Stimulated activated naive CD4-positive, alpha-beta T cell (primary cell): ENCODE measurements around the gene SYNDIG1.

Experiments
- DNase-seq, 6 experiments: peaks; one replicate each; lab custom pipeline; 2025; lab: John Stamatoyannopoulos, UW

SYNDIG1 gene

DNA sequence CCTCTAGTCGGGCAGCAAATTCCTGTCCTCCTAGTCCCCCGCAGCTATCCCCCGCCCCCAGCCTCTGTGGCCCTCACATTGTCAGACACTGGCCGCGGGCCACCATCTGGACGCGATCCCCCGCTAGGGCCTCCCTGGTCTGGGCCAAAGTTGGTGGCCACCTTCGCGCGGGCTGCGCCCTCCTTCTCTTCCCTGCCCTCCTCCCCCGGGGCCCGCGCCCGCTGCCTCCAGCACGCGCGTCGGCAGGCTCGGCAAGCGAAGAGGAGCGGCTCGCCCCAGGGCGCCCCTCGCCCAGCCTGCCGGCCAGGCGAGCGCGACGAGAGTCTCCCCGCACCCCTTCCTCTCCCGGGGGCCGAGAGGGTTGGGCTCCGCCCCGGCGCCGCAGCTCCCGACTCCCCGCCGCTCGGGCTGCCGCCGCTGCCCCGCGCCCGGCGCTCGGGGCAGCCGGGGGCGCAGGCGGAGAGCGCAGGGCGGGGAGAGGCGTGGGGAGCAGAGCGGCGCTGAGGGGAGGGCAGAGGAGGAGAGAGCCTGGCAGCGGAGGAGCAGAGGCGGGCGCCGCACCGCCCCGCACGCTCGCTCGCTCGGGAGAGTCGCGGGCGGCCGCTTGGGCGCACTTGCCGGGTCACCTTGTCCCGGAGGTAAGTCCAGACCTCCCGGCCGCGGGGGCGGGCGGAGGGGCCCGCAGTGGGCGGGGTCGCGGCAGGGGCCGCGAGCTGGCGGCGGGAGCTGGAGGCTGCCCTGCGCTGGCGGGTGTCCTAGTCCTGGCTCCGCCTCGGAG lies at the start of gene SYNDIG1:
Gene SYNDIG1 (plus strand): TSS at position 514 of the 778 bp plus-strand sequence. CDS start 73,469 bp downstream, outside the sequence.
- DNase-seq, result no peak

DNA sequence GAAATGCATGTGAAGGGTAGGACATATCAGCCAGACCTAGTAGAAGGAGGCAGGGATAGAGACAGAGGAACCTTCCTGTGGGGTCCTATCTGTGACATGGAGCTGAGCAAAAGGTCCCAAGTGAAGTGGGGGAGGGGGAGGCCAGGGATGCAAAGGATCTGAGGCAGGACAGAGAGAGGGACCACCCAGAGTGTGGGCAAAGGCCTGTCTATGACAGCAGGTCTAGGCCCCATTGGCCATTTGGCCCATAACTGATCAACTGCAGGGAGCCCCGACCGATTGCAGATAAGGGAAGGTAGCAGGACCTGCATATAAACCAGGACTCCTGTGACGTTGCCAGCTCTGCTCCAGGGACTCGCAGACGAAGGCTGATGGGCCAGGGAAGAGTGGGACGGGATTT lies 49.6 kb upstream of the SYNDIG1 start:
- DNase-seq, result no peak

DNA sequence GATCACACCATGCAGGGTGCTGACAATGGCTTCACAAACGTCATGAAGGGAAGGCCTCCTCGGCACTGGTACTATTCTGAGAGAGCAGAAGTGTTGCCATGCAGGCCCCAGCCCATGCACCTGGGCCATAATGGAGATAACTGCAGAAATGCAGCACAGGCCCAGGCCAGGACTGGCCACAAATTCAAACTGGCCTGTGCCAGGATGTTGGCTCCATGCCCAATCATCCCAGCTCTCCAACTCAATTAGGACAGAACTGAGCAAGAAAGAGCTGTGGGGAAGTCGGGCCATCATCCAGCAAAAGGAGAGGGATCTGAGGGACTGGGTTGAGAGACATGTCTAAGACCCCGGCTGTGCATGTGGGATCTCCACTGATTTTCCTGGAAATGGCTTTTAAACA lies 48.9 kb upstream of the SYNDIG1 start:
- DNase-seq, result no peak

DNA sequence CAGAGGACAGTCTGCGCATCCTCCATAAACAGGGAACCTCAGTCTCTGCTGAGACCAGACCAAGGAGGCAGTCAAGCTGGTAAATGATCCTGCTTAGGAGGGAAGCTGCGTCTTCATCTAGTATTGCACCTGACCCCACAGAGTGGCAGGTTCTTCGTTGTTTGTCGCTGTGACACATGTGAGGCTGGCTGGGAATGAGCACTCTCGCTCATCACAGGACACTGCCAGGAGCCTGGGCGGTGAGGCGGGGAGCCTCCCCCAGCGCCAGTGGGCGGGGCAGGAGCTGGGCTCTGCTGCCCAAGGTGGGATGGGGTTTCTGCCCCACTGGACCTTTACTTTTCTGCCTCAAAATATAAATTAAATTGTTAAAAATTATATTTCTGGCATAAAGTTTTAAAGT lies 48.4 kb upstream of the SYNDIG1 start:
- no peak for DNase-seq

DNA sequence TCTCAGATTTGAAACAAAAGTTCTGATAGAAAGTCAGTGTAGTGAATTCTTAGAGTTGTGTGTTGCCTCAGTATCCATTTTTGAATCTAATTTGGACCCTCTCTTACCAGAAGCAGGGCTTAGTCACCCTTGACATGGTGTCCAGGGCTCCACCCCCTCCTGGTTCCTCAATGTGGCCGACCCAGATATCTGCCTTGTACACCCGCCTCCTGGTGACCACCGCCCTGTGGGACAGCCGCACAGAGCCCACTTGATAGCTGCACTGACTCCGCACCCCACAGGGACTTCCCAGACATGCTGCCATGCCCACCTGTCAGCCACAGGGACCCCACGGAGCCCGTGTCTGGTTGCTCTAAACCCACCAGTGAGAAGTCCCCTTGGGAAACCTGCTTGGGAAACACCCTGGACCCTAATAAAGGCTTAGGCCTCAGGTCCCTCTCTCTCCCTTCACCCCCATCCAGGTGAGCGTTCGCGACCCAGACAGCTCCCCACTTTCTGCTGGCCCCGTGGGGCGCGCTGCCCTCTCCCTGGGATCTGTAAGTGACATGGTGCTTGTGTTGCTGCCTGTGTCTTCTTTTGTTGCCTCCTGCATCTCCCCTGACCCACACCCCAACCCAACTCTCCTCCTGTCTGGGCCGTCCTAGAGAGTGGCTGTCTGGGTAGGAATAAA lies 47.2 kb upstream of the SYNDIG1 start:
- DNase-seq, result no peak

DNA sequence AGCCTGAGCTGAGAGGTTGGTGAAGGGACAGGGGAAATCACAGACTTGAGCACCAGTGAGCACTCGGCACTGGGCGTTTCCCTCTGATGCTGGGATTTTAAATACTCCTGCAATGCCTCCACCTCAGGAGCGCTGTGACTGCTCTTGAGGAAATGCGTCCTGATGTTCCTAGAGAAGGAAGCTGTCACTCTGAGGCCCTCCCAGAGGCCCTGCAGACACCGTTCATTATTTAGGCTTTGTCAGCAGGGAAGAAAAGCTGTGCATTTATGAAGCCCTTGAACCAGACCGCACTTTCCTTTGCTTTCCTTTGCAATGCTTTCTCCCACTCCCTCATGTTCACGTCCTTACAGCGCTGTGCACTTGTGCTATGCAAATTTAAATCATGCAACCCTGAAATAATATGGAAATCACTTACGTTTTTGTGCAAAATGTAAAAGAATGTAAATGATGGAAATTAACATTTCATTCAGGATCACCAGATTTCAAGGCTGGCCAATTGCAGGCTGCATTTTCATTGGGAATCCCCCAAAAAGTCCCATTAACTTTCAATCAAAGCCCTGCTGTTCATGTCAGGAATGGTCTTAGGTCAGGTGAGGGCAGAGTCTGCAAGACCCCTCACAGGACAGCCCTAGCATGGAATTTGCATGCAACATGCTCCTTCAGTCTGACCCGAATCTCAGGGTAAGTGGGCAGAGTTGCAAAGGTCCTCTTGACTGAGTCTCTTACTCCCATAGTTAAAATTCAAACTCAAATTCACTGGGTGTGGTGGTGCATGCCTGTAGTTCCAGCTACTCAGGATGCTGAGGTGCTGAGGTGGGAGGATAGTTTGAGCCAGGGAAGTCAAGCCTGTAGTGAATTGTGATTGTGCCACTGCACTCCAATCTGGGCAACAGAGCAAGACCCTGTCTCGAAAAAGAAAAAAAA lies 45.8 kb upstream of the SYNDIG1 start:
- DNase-seq, result no peak

DNA sequence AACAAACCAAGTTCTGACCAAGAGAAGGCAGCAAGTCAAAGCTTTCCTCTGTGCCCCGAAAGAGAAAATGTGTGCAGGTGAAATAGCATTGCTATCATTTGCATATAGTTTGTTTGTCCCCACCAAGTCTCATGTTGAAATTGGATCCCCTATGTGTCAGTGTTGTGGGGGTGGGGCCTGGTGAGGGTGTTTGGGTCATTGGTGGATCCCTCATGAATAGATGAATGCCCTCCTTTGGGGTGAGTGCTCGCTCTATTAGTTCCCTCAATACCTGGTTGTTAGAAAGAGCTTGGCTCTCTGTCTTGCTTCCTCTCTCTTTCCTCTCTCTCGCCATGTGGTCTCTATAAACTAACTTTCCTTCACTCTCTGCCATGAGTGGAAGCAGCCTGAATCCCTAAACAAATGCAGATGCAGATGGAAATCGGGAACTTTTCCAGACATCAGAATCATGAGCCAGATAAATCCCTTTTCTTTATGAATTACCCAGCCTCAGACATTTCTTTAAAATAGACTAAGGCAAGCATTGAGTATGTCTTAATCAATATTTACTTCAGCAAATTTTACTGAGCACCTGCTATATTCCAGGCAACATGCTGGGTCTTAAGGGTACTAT lies 43.8 kb upstream of the SYNDIG1 start:
- no peak for DNase-seq

DNA sequence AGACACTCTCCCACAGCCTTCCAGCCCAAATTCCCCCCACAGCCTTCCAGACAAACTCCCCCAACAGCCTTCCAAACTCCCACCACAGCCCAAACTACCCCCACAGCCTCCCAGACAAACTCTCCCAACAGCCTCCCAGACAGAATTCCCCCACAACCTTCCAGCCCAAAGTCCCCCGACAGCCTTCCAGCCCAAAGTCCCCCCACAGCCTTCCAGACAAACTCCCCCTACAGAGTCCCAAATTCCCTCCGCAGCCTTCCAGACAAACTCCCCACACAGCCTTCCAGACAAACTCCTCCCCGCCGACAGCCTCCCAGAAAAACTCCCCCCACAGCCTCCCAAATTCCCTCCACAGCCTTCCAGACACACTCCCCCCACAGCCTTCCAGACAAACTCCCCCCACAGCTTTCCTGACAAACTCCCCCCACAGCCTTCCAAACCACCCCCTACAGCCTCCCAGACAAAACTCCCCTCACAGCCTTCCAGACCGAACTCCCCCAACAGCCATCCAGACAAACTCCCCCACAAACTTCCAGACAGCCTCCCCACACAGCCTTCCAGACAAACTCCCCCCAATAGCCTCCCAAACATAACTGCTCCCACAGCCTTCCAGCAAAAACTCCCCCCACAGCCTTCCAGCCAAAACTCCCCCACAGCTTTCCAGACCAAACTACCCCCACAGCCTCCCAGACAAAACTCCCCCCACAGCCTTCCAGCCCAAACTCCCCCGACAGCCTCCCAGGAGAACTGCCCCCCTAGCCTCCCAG lies 38.0 kb upstream of the SYNDIG1 start:
- DNase-seq, result no peak

DNA sequence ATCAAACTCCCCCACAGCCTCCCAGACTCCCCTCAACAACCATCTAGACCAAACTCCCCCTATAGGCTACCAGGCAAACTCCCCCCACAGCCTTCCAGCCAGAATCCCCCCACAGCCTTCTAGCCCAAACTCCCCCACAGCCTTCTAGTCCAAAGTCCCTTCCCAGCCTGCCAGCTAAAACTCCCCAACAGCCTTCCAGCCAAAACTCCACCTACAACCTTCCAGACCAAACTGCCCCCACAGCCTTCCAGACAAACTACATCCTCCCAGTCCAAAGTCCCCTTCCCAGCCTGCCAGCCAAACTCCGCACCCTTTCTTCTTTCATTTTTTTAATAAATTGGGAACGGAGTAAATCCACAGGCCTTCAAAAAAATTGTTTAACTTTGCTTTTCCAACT lies 37.4 kb upstream of the SYNDIG1 start:
- DNase-seq, result no peak

DNA sequence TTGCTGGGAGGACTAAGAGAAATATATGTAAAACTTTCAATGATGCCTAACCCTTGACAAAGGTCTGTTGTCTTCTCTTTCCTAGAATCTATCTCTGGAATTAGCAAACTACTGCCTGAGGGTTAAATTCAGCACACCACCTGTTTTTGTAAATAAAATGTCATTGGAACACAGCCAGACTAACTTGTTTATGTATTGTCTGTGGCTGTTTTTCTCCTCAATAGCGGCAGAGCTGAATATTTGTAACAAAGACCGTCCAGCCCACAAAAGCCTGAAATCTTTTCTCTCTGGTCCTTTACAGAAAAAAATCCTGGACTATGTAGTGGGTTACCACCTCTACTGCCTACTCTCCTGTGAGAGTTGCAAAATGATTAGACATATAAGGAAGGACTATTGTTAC lies 33.3 kb upstream of the SYNDIG1 start:
- DNase-seq, result no peak

DNA sequence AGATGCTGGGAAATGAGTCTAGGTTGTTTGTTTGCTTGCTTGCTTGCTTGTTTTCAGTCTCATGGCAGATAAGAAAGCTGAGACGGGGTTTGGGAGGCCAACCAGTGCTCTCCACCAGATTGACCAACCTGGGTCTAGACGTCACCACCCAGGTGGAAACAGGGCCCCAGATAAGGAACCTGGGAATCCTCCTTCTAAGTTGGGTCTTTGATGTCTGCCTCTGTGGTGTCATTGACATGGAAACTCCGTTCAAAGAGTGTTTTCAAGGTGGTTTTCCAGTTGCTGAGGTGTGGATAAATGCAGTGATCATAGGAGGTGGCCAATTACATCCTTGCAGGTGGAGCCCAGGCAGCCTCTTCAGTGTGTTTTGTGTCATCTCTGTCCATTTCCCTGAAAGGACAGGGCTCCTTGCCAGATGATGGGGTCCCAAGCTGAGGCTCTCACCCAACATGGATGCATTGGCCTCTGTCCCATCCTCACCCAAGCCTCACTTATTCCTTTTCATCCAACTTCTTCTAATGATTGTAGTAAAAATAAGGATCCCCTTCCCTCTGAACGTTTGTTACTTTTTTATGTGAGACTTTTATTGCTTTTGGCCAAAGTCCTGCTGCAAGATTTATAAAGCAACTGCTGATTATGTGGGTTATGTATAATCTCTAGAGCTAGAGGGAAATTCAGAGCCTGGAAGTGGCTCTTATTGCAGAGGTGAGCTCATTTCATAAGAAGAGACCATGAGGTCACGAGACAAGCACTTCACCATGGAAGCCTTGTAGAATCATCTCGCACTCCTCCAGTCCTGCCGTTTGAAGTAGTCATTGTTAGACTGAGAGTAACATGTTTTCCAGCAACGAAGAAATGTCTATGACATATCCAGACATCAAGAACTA lies 32.0 kb upstream of the SYNDIG1 start:
- no peak for DNase-seq

DNA sequence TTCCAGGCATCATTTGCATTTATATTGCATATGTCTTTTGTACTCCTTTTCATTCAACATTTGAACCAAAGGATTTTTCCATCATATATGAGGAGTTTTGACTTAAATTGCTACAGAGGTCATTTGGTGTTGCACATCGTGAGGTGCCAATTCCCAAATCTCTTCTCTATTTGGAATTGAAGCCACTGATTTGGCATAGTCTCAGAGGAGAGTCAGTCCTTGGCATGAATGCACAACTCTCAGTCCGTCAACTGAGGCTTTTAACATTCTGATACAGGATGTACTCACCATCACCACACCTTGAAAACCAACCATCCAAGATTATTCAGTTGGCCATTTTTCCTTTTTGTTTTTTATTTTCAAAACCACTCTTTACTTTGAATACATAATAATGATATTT lies 31.1 kb upstream of the SYNDIG1 start:
- no peak for DNase-seq

DNA sequence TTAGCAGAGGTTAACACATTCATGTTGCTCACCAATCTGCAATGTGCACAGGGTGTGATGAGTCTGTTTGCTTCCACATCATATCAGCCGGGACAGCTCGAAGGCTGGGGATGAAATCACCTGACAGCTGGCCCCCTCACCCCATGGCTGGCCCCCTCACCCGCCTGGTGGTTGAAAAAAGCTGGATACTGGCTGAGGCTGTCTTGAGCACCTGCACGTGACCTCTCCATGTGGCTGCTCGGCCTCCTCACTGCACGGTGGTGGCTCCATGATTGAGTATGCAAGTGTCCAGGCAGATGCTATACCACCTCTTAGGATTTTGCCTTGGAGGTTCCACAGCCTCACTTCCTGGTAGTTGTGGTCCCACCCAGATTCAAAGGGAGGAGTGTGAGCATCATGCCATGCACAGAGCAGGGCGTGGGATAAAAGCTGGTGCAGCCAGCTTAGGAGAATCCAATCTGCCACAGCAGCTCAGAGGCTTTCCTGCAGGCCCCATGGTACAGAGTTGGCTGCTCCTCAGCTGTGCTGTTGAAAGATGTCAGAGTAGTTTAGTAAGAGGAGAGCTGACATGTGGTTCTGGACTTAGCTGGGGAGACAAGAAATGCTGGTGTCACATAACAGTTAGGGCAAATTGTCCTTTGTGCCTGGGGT lies 29.6 kb upstream of the SYNDIG1 start:
- no peak for DNase-seq

DNA sequence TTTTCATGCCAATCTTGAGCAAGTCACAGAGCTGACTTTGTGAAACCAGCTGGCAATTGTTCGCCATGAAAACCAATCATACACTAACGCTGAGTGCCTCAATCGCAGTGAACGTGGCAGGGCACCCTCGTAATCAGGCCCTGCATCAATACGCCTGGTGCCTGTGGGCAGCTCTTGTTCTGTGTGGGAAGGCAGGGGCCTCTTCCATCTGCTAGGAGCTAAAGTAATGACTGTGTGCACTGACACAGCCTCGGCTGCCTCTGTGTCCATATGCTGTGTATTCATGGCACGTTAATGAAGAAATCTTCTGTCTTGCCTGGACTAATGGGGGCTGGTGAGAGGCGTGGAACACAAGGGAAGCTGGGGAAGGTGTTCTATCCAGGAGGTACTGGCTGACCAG lies 27.8 kb upstream of the SYNDIG1 start:
- no peak for DNase-seq

DNA sequence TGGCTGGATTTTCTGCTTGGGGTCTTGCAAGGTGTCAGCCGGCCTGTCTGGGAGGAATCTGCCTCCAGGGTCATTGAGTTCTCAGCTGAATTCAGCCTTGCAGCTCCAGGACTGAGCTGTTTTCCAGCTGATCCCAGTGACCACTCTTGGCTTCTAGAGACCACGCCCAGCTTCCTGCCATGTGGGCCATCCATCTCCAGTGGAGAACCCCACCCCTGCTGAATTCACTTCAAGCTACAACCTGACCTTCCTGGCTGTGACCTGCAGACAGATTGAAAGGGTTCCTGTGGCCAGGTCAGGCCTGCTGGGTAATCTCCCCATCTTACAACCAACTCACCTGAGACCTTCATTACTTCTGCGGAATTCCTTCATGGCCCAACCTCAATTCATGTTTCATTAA lies 26.5 kb upstream of the SYNDIG1 start:
- no peak for DNase-seq

DNA sequence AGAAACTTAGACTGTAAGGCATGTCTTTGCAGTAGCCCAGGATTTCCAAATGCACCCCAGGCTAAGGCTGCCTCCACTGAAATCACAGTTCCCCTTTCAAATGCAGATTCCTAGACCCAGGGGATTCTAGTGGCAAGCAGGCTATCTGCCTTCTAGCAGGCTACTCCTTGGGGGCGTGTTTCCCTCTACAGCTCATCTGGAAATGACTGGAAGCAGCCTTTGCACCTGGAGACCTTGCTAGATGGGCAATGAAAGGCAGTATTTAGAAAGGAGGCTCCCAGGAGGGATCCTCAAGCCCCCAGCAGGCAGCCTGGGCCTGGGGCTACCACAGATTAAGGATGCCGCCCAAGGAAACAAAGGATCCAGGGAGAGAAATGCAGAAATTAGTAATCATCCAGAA lies 26.0 kb upstream of the SYNDIG1 start:
- no peak for DNase-seq

DNA sequence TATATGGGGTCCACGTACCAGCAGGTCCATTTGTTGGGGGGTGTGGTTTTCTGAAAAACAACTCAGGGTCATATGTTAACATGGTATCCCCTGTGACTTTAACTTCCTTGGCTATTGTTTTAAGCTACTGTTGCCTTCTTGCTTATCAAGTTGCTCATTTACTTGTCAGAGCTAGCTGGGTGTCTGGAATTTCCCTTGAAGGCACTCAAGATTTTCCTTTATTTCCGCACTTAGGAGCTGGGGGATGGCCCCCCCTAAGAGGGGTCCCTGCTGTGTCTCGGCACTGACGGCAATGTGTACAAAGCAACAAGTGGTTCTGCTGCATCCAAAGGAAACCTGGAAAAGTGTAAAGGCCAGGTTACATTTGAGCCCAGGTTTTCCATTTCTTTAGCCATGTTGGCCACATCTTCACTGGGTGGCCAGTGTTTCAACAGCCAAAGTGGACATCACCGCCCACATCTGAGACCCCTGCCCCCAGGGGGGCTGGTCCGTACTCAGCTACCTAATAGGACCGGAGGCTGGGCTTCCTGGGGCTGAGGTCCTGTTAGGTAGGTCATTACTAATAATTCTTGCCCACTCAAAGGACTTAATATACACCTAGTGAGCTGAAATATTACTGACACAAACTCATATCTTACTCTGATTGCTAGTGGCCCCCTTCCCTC lies 24.8 kb upstream of the SYNDIG1 start:
- no peak for DNase-seq

DNA sequence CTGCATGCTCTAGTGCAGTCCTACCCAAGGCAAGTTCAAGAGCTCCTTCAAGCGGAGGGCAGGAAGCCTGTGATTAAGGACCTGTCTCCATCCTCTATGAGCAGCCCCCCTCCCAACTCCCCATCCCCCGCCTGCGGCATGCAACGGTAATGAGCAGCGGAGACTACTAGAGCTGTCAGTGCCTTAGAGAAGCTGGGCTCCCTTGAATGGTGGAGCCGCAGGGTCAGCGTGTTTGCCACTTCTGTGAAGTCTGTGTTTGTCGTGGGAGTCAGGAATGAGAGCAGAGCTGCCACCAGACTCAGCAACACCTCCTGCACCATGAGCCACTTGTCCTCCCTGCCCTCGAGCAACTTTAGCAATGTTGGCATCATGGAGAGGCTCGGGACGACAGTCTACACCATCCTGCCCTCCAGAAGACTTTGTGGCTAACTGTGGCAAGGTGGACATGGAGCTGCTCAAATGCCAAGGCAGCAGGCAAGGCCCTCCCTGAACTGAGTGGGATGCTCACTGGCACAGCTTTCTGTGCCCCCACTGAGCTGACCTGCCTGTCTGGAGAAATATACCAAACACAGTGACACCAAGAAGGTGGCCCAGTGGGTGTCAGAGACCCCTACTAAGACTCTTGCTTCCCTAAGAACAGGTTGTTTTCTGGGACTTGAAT lies 23.8 kb upstream of the SYNDIG1 start:
- DNase-seq, result no peak

DNA sequence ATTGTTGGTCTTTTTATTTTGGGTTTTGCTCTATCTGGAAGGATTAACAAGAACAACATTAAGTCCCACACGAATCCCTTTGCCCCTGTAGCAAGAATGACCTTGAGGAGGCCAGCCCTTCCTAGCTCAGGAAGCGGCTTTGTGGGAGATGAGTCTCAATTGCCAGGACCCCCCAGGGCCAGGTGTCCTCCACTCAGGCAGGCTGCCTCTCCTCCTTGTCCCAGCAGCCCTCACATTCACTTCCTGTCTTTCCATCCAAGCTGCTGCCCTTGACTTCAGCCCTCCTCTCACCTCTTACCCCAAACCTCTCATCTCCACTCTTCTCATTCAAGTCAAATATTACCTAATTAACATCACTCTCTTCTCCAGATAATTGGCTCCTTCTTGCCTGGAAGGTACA lies 22.6 kb upstream of the SYNDIG1 start:
- DNase-seq, result no peak
